HepG2 (cell line): ENCODE measurements around the gene TUBGCP4. TPM values are rescaled to one million over a fixed set of nuclear protein-coding genes. Genes with fewer than 3 reads are reported as not detected.

Experiments used
- BCLAF1 ChIP-seq: fragments of 450-650 bp; IDR thresholded peaks from 2 replicates; pipeline ENCODE4 v1.6.1; 2017; ENCODE audit warnings: mild to moderate bottlenecking
- DPF2 ChIP-seq: sonication (generic); formaldehyde crosslinking; IDR thresholded peaks from 2 replicates; pipeline ENCODE4 v1.4.0; 2020; ENCODE audit warnings: mild to moderate bottlenecking, low read depth, missing genetic modification reagents, borderline replicate concordance
- HMGXB4 ChIP-seq, 2 experiments: sonication (generic) in 1 of 2; formaldehyde crosslinking in 1 of 2; IDR thresholded peaks; 2 replicates each; pipeline versions ENCODE4 v1.4.0 to v1.6.1; 2018 to 2020; ENCODE audit warnings: missing genetic modification reagents in 2 of 2, borderline replicate concordance in 1 of 2, low read depth in 1 of 2, mild to moderate bottlenecking in 1 of 2, missing biosample characterization in 1 of 2
- MIER2 ChIP-seq: IDR thresholded peaks from 2 replicates; pipeline ENCODE4 v1.6.1; 2016; ENCODE audit warnings: missing biosample characterization, missing genetic modification reagents
- SATB2 ChIP-seq: sonication (generic); formaldehyde crosslinking; IDR thresholded peaks from 2 replicates; pipeline ENCODE4 v1.5.0; 2020; ENCODE audit warnings: missing genetic modification reagents
- SIX4 ChIP-seq: sonication (generic); formaldehyde crosslinking; IDR thresholded peaks from 2 replicates; pipeline ENCODE4 v1.4.0; 2020; ENCODE audit warnings: missing genetic modification reagents
- SMC3 ChIP-seq: IDR thresholded peaks from 2 replicates; pipeline ENCODE4 v1.6.1; 2011; ENCODE audit warnings: low read length, improper control_type of control experiment
- SP140L ChIP-seq: sonication (generic); formaldehyde crosslinking; IDR thresholded peaks from 2 replicates; pipeline ENCODE4 v1.4.0; 2020; ENCODE audit warnings: missing genetic modification reagents, borderline replicate concordance
- TBX3 ChIP-seq: fragments of 450-650 bp; IDR thresholded peaks from 2 replicates; pipeline ENCODE4 v1.6.1; 2017; ENCODE audit warnings: antibody characterized with exemption, mild to moderate bottlenecking, inconsistent platforms, borderline replicate concordance
- ZNF17 ChIP-seq: sonication (generic); formaldehyde crosslinking; IDR thresholded peaks from 2 replicates; pipeline ENCODE4 v1.5.0; 2020; ENCODE audit warnings: mild to moderate bottlenecking, missing genetic modification reagents
- ZNF276 ChIP-seq: sonication (generic); formaldehyde crosslinking; IDR thresholded peaks from 2 replicates; pipeline ENCODE4 v1.4.0; 2020; ENCODE audit warnings: mild to moderate bottlenecking, low read depth, missing genetic modification reagents
- ZNF280D ChIP-seq: sonication (generic); formaldehyde crosslinking; IDR thresholded peaks from 2 replicates; pipeline ENCODE4 v1.5.1; 2020; ENCODE audit warnings: mild to moderate bottlenecking, missing genetic modification reagents
- ZNF557 ChIP-seq: sonication (generic); formaldehyde crosslinking; IDR thresholded peaks from 2 replicates; pipeline ENCODE4 v1.4.0; 2020; ENCODE audit warnings: missing genetic modification reagents
- ZNF616 ChIP-seq: sonication (generic); formaldehyde crosslinking; IDR thresholded peaks from 2 replicates; pipeline ENCODE4 v1.5.0; 2020; ENCODE audit warnings: low read depth, mild to moderate bottlenecking, missing genetic modification reagents
- ZUFSP ChIP-seq: sonication (generic); formaldehyde crosslinking; IDR thresholded peaks from 2 replicates; pipeline ENCODE4 v1.9.0; 2021; ENCODE audit warnings: missing genetic modification reagents, mild to moderate bottlenecking, borderline replicate concordance
- polyA plus RNA-seq, 8 experiments: library from polyadenylated mRNA; depleted of rRNA in 3 of 8; stranded (reverse) in 7 of 8; unstranded in 1 of 8; fragments of >200 nt; fragmentation: Illumina TruSeq in 4 of 8; extraction: Trizol in 4 of 8; gene quantifications; 2 replicates each; pipeline versions ENCODE4 v1.2.1 to v1.2.3, GENCODE V29; 2011 to 2016; ENCODE audit warnings: low read depth in 4 of 8, missing spikeins in 1 of 8, mixed read lengths in 1 of 8; ENCODE audit not compliant: insufficient read depth in 1 of 8
- total RNA-seq, 5 experiments: library from RNA; depleted of rRNA; stranded (reverse); fragments of >200 nt; fragmentation: Illumina TruSeq; extraction: Trizol; gene quantifications; 2 replicates each; pipeline ENCODE4 v1.2.3, GENCODE V29; 2016; ENCODE audit warnings: low read depth in 1 of 5

Gene TUBGCP4
- total and polyA plus RNA-seq, 2 of the 13 experiments (the other 11 are each of a cell fraction or from before 2014, with no cell fraction given) = 15.0 to 20.5 TPM

- TF ChIP-seq BCLAF1 (no peak), SIX4 (CRISPR knock-in tag) (no peak), DPF2 (CRISPR knock-in tag) (no peak), SATB2 (CRISPR knock-in tag) (no peak), ZNF276 (no peak; the same call in 1 of the 2 replicates), ZNF17 (CRISPR knock-in tag) (no peak), TBX3 (peak; percentile 77; the same call in 1 of the 2 replicates), HMGXB4 (CRISPR knock-in tag; IDR thresholded peaks at IDR 0.05; ENCODE audit: borderline replicate concordance in 1 of 2, low read depth in 1 of 2) (peak; percentile 84 to 88; a peak in 3 of 4 replicates), MIER2 (CRISPR knock-in tag) (0 out of 2 replicates have a peak, but pooled peaks have one; percentile 17), SP140L (no peak), SMC3 (no peak), ZNF557 (CRISPR knock-in tag) (no peak), ZNF616 (CRISPR knock-in tag) (no peak), ZNF280D (CRISPR knock-in tag) (peak; percentile 57; the same call in 1 of the 2 replicates), ZUFSP (no peak)
Observed at GRCh38 chr15:43370975-43371974, at the start of gene TUBGCP4, which contains the start of gene ZSCAN29 (continued).
